ENCODE results near the gene ARMC12. TPM values are rescaled to one million over a fixed set of nuclear protein-coding genes. Genes with fewer than 3 reads are reported as not detected.
A peak's percentile ranks its signal among the peaks of the same experiment; 100 is the strongest.
"Not testable (repeated sequence)": the region's sequence is repeated elsewhere in the genome, so short reads cannot be mapped to it uniquely, and the experiment has no call there.

ARMC12 gene
- polyA plus RNA-seq, 1 donor (not counting 4 experiments of a cell fraction or from before 2014, with no cell fraction given) = 0.54 TPM

- H3K36me3 ChIP-seq (ENCODE audit: control insufficient read depth in 2 of 2, extremely low read depth in 1 of 2, insufficient read depth in 2 of 2, low read length in 2 of 2) = no peaks in the 10 kb centered on the region
- no peak for TF ChIP-seq CTCF (optimal IDR thresholded peaks at IDR 0.05 in 1 of 3, IDR thresholded peaks at IDR 0.05 in 1 of 3, conservative IDR thresholded peaks at IDR 0.05 in 1 of 3; ENCODE audit: extremely low read depth in 1 of 3, insufficient read depth in 2 of 3, low read length in 3 of 3)
- no peak for TF ChIP-seq EZH2 (IDR thresholded peaks at IDR 0.05; ENCODE audit: low read length)
- no peaks in the 10 kb centered on the region for H3K9me1 ChIP-seq (ENCODE audit: control insufficient read depth, extremely low read depth, insufficient read depth, low read length)
- FAIRE-seq = no peak
- H3K9me3 ChIP-seq (ENCODE audit: control insufficient read depth, low read depth, low read length) = no peaks in the 10 kb centered on the region
- no peak overlapping the region for H3K4me2 ChIP-seq (ENCODE audit: control insufficient read depth, extremely low read depth, insufficient read depth, low read depth, low read length)
- H4K20me1 ChIP-seq (ENCODE audit: control insufficient read depth, extremely low read depth, insufficient read depth, low read length) = no peaks in the 10 kb centered on the region
- no peaks in the 10 kb centered on the region for H3K79me2 ChIP-seq (ENCODE audit: control insufficient read depth, insufficient read depth, low read length)
- H2AFZ ChIP-seq (ENCODE audit: control insufficient read depth, low read length) = peak overlapping the region; percentile 45
- no peaks in the 10 kb centered on the region for H3K27me3 ChIP-seq (ENCODE audit: control insufficient read depth, extremely low read depth, insufficient read depth, low read length)
- DNase-seq (ENCODE audit: low read depth, low spot score) = no peak
- peak overlapping the region; percentile 26 for H3K9ac ChIP-seq (ENCODE audit: control insufficient read depth, extremely low read depth, insufficient read depth, low read length)
- H3K4me1 ChIP-seq (ENCODE audit: control insufficient read depth, extremely low read depth, insufficient read depth, low read length) = peaks cover 42% of the 10 kb centered on the region
- H3K4me3 ChIP-seq (ENCODE audit: control insufficient read depth in 2 of 3, extremely low read depth in 1 of 3, insufficient read depth in 2 of 3, low read depth in 1 of 3, low read length in 3 of 3) = no peak overlapping the region
- dilution Hi-C loops (cut with MboI; ENCODE audit: extremely low pct_ligation_motif_present, low sequenced_read_pairs) = loop anchor here (25.0 kb wide), 1 partner anchor 171 kb away; no protein-coding TSS in a partner anchor
- H3K27ac ChIP-seq (ENCODE audit: control insufficient read depth, insufficient read depth, low read length) = peak overlapping the region; percentile 2
Observed at GRCh38 chr6:35733633-35734032, 3.2 kb upstream of the ARMC12 start.

GRCh38 chr6:35734319-35734718 is 2.5 kb upstream of the ARMC12 start:
- H3K9ac ChIP-seq (ENCODE audit: control insufficient read depth, extremely low read depth, insufficient read depth, low read length); DNase-seq (ENCODE audit: low read depth, low spot score); H3K9me1 ChIP-seq (ENCODE audit: control insufficient read depth, extremely low read depth, insufficient read depth, low read length); H4K20me1 ChIP-seq (ENCODE audit: control insufficient read depth, extremely low read depth, insufficient read depth, low read length); H3K9me3 ChIP-seq (ENCODE audit: control insufficient read depth, low read depth, low read length); H3K36me3 ChIP-seq (ENCODE audit: control insufficient read depth in 2 of 2, extremely low read depth in 1 of 2, insufficient read depth in 2 of 2, low read length in 2 of 2); H3K27ac ChIP-seq (ENCODE audit: control insufficient read depth, insufficient read depth, low read length); H3K4me2 ChIP-seq (ENCODE audit: control insufficient read depth, extremely low read depth, insufficient read depth, low read depth, low read length); H3K4me3 ChIP-seq (ENCODE audit: control insufficient read depth in 2 of 3, extremely low read depth in 1 of 3, insufficient read depth in 2 of 3, low read depth in 1 of 3, low read length in 3 of 3); H3K27me3 ChIP-seq (ENCODE audit: control insufficient read depth, extremely low read depth, insufficient read depth, low read length); H2AFZ ChIP-seq (ENCODE audit: control insufficient read depth, low read length); H3K79me2 ChIP-seq (ENCODE audit: control insufficient read depth, insufficient read depth, low read length); FAIRE-seq: not testable (repeated sequence)
- peaks cover 35% of the 10 kb centered on the region for H3K4me1 ChIP-seq (ENCODE audit: control insufficient read depth, extremely low read depth, insufficient read depth, low read length)
- dilution Hi-C loops (cut with MboI; ENCODE audit: extremely low pct_ligation_motif_present, low sequenced_read_pairs) = loop anchor here (25.0 kb wide), 1 partner anchor 172 kb away; no protein-coding TSS in a partner anchor

- H3K79me2 ChIP-seq (ENCODE audit: control insufficient read depth, insufficient read depth, low read length) = no peaks in the 10 kb centered on the region
- H3K9ac ChIP-seq (ENCODE audit: control insufficient read depth, extremely low read depth, insufficient read depth, low read length) = no peak overlapping the region
- no peaks in the 10 kb centered on the region for H3K27me3 ChIP-seq (ENCODE audit: control insufficient read depth, extremely low read depth, insufficient read depth, low read length)
- no peak overlapping the region for H3K27ac ChIP-seq (ENCODE audit: control insufficient read depth, insufficient read depth, low read length)
- TF ChIP-seq EZH2 (IDR thresholded peaks at IDR 0.05; ENCODE audit: low read length) (no peak), CTCF (optimal IDR thresholded peaks at IDR 0.05 in 1 of 3, IDR thresholded peaks at IDR 0.05 in 1 of 3, conservative IDR thresholded peaks at IDR 0.05 in 1 of 3; ENCODE audit: extremely low read depth in 1 of 3, insufficient read depth in 2 of 3, low read length in 3 of 3) (no peak)
- no peak overlapping the region for H2AFZ ChIP-seq (ENCODE audit: control insufficient read depth, low read length)
- FAIRE-seq (no peak), DNase-seq (ENCODE audit: low read depth, low spot score) (no peak)
- H3K4me2 ChIP-seq (ENCODE audit: control insufficient read depth, extremely low read depth, insufficient read depth, low read depth, low read length) = no peak overlapping the region
- no peaks in the 10 kb centered on the region for H3K9me3 ChIP-seq (ENCODE audit: control insufficient read depth, low read depth, low read length)
- H3K4me1 ChIP-seq (ENCODE audit: control insufficient read depth, extremely low read depth, insufficient read depth, low read length) = peaks cover 29% of the 10 kb centered on the region
- H3K36me3 ChIP-seq (ENCODE audit: control insufficient read depth in 2 of 2, extremely low read depth in 1 of 2, insufficient read depth in 2 of 2, low read length in 2 of 2) = no peaks in the 10 kb centered on the region
- H3K9me1 ChIP-seq (ENCODE audit: control insufficient read depth, extremely low read depth, insufficient read depth, low read length) = no peaks in the 10 kb centered on the region
- dilution Hi-C loops (cut with MboI; ENCODE audit: extremely low pct_ligation_motif_present, low sequenced_read_pairs) = loop anchor here (25.0 kb wide), 1 partner anchor 173 kb away; no protein-coding TSS in a partner anchor
- H4K20me1 ChIP-seq (ENCODE audit: control insufficient read depth, extremely low read depth, insufficient read depth, low read length) = no peaks in the 10 kb centered on the region
- H3K4me3 ChIP-seq (ENCODE audit: control insufficient read depth in 2 of 3, extremely low read depth in 1 of 3, insufficient read depth in 2 of 3, low read depth in 1 of 3, low read length in 3 of 3) = no peak overlapping the region
Observed at GRCh38 chr6:35735452-35735851, 1.4 kb upstream of the ARMC12 start.
